ENCODE data around the gene PRRT4. TPM values are rescaled to one million over a fixed set of nuclear protein-coding genes. Genes with fewer than 3 reads are reported as not detected.

PRRT4 gene
- total RNA-seq, 3 donors from 2014 or later (not counting 1 experiment from before 2014, with no cell fraction given): 0.42 TPM; not detected in 2

DNA sequence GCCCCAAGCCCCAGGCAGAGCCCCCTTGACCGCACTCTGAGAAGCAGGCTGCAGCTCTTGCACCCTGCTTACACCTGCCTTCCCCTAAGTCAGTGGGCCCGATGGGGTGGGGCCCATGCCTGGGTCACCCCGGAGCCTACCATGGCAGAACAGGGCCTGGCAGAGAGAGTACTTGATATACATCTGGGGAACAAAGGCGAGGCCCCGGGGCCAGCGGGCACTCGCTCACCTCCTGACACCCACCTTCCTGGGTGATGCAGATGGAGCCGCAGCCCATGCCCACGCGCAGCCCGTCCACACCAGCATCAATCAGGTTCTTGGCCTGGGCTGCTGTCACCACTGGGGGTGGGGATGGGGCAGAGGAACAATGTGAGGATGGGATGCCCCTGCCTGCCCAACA is 34.9 kb upstream of the PRRT4 start:
- H3K4me1 ChIP-seq (ENCODE audit: control insufficient read depth, insufficient read depth, low read length): no peaks in the 10 kb centered on the region
- 96% methylated on average over 11 of the region's 11 CpGs for WGBS (ENCODE audit: insufficient coverage)
- no peak overlapping the region for H3K4me3 ChIP-seq (ENCODE audit: low read length)
- TF ChIP-seq, protein P1, sequence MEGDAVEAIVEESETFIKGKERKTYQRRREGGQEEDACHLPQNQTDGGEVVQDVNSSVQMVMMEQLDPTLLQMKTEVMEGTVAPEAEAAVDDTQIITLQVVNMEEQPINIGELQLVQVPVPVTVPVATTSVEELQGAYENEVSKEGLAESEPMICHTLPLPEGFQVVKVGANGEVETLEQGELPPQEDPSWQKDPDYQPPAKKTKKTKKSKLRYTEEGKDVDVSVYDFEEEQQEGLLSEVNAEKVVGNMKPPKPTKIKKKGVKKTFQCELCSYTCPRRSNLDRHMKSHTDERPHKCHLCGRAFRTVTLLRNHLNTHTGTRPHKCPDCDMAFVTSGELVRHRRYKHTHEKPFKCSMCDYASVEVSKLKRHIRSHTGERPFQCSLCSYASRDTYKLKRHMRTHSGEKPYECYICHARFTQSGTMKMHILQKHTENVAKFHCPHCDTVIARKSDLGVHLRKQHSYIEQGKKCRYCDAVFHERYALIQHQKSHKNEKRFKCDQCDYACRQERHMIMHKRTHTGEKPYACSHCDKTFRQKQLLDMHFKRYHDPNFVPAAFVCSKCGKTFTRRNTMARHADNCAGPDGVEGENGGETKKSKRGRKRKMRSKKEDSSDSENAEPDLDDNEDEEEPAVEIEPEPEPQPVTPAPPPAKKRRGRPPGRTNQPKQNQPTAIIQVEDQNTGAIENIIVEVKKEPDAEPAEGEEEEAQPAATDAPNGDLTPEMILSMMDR (IDR thresholded peaks at IDR 0.05): no peak
- intact Hi-C loops (cut with micrococcal nuclease): no loop called here
- ATAC-seq (no peak), DNase-seq (no peak)
- peaks cover 71% of the 10 kb centered on the region for H3K36me3 ChIP-seq (ENCODE audit: control insufficient read depth, insufficient read depth, low read length)
- Mint-ChIP-seq H3K9me3 (no peaks in the 10 kb centered on the region), H3K4me1 (peaks cover 0 to 2% of the 10 kb centered on the region in 2 donors), H3K4me3 (no peak overlapping the region), H3K36me3 (no peaks in the 10 kb centered on the region), H3K27me3 (ENCODE audit: low read depth in 2 of 2) (no peaks in the 10 kb centered on the region), H3K27ac (no peak overlapping the region)
- no peaks in the 10 kb centered on the region for H3K9me3 ChIP-seq (ENCODE audit: control insufficient read depth, insufficient read depth, low read length)
- no peak overlapping the region for H3K27ac ChIP-seq (ENCODE audit: low read length)
- no peaks in the 10 kb centered on the region for H3K27me3 ChIP-seq (ENCODE audit: control insufficient read depth, insufficient read depth, low read length)

DNA sequence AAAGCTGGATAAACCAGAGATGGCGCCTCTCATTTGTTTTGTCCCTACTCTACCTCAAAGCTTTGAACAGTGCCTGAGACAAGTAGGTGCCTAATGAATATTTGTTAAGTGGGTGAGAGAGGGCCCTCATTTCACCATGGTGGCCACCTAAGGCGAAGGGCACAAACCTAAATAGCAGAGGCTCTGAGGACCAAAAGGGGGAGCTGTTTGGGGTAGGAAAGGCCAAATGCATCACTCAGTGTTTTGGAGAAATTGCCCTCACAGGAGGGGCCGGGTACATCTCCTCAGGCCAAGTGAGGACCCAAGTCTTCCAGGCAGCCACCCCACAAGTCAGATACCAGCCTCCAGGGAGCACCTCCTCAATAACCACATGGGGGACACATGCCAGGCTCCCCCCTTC is 34.3 kb upstream of the PRRT4 start:
- Histone ChIP-seq H3K4me1 (ENCODE audit: control insufficient read depth, insufficient read depth, low read length) (no peaks in the 10 kb centered on the region), H3K27me3 (ENCODE audit: control insufficient read depth, insufficient read depth, low read length) (no peaks in the 10 kb centered on the region), H3K36me3 (ENCODE audit: control insufficient read depth, insufficient read depth, low read length) (peaks cover 65% of the 10 kb centered on the region), H3K9me3 (ENCODE audit: control insufficient read depth, insufficient read depth, low read length) (no peaks in the 10 kb centered on the region), H3K4me3 (ENCODE audit: low read length) (no peak overlapping the region), H3K27ac (ENCODE audit: low read length) (no peak overlapping the region)
- intact Hi-C loops (cut with micrococcal nuclease): no loop called here
- Mint-ChIP-seq H3K27ac (no peak overlapping the region), H3K4me1 (peaks cover 0 to 7% of the 10 kb centered on the region in 2 donors), H3K4me3 (no peak overlapping the region), H3K27me3 (ENCODE audit: low read depth in 2 of 2) (no peaks in the 10 kb centered on the region), H3K9me3 (no peaks in the 10 kb centered on the region), H3K36me3 (no peaks in the 10 kb centered on the region)
- TF ChIP-seq, protein P1 (IDR thresholded peaks at IDR 0.05): no peak
- no peak for DNase-seq
- 94% methylated on average over 2 of the region's 3 CpGs for WGBS (ENCODE audit: insufficient coverage)
- ATAC-seq: no peak

DNA sequence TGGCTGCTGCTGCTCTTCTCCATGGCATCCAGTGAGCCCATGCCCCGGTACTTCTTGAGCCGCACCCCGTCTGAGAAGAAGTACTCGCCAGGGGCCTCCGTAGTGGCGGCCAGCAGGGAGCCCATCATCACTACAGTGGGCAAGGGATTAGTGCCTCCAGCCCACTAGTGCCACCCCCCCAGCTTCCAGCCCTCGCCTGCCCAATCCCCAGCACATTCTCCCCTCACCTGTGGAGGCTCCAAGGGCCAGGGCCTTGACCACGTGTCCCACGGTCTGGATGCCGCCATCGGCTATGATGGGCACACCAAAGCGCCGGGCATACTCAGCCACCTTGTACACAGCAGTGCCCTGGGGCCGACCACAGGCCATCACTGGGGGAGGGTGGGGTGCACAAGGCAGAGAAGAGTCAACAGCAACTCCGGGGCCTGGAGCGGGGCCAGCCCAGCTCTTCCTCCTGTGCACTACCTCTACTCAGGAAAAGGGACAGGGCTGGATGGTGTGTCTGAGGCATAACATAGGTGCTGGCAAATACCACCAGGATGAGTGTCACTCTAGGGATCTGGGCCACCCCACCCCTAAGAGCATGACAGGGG is 33.5 kb upstream of the PRRT4 start:
- Histone ChIP-seq H3K27ac (ENCODE audit: low read length) (no peak overlapping the region), H3K4me3 (ENCODE audit: low read length) (no peak overlapping the region), H3K36me3 (ENCODE audit: control insufficient read depth, insufficient read depth, low read length) (peaks cover 58% of the 10 kb centered on the region), H3K27me3 (ENCODE audit: control insufficient read depth, insufficient read depth, low read length) (no peaks in the 10 kb centered on the region), H3K4me1 (ENCODE audit: control insufficient read depth, insufficient read depth, low read length) (no peaks in the 10 kb centered on the region), H3K9me3 (ENCODE audit: control insufficient read depth, insufficient read depth, low read length) (no peaks in the 10 kb centered on the region)
- intact Hi-C loops (cut with micrococcal nuclease): no loop called here
- DNase-seq: no peak
- no peaks in the 10 kb centered on the region for H3K27me3 Mint-ChIP-seq (ENCODE audit: low read depth in 2 of 2)
- H3K36me3 Mint-ChIP-seq: no peaks in the 10 kb centered on the region
- H3K4me3 Mint-ChIP-seq: no peak overlapping the region
- no peak for ATAC-seq
- TF ChIP-seq, protein P1 (IDR thresholded peaks at IDR 0.05): no peak
- 97% methylated on average over 16 of the region's 16 CpGs for WGBS (ENCODE audit: insufficient coverage)
- no peak overlapping the region for H3K27ac Mint-ChIP-seq
- H3K9me3 Mint-ChIP-seq: no peaks in the 10 kb centered on the region
- peaks cover 0 to 7% of the 10 kb centered on the region in 2 donors for H3K4me1 Mint-ChIP-seq

All from natural killer cell (primary cell).